IPS DF 6.9 (cell line): ENCODE measurements around the gene MAP4K5.

ENCODE experiments used
- DNase-seq: peaks from one replicate; pipeline ENCODE4 v3.0.0-alpha.2; 2013; ENCODE audit warnings: low read depth, low spot score
- H3K27ac ChIP-seq: one replicate; pipeline ENCODE4 v1.5.1; 2013; ENCODE audit warnings: low read length, control low read depth
- H3K27me3 ChIP-seq: 2 replicates; pipeline ENCODE4 v1.6.1; 2013; ENCODE audit warnings: mild to moderate bottlenecking, low read length; ENCODE audit not compliant: control insufficient read depth, insufficient read depth
- H3K36me3 ChIP-seq: 2 replicates; pipeline ENCODE4 v1.6.1; 2013; ENCODE audit warnings: low read length; ENCODE audit not compliant: control insufficient read depth, insufficient read depth
- H3K4me1 ChIP-seq: 2 replicates; pipeline ENCODE4 v1.6.1; 2013; ENCODE audit warnings: low read length; ENCODE audit not compliant: control insufficient read depth, insufficient read depth
- H3K4me3 ChIP-seq: 2 replicates; pipeline ENCODE4 v1.5.1; 2013; ENCODE audit warnings: mild to moderate bottlenecking, low read length
- H3K9me3 ChIP-seq: 2 replicates; pipeline ENCODE4 v1.6.1; 2013; ENCODE audit warnings: low read length, inconsistent platforms; ENCODE audit not compliant: control insufficient read depth, insufficient read depth
- WGBS: extraction: QIAGEN DNeasy Blood & Tissue Kit; methylation state at CpG from one replicate; pipeline ENCODE4 v1.1.7; 2013; ENCODE audit warnings: mixed read lengths, missing lambda C conversion rate; ENCODE audit not compliant: insufficient read length, insufficient coverage; 5-methylcytosine and 5-hydroxymethylcytosine counted together

The MAP4K5 gene

DNA sequence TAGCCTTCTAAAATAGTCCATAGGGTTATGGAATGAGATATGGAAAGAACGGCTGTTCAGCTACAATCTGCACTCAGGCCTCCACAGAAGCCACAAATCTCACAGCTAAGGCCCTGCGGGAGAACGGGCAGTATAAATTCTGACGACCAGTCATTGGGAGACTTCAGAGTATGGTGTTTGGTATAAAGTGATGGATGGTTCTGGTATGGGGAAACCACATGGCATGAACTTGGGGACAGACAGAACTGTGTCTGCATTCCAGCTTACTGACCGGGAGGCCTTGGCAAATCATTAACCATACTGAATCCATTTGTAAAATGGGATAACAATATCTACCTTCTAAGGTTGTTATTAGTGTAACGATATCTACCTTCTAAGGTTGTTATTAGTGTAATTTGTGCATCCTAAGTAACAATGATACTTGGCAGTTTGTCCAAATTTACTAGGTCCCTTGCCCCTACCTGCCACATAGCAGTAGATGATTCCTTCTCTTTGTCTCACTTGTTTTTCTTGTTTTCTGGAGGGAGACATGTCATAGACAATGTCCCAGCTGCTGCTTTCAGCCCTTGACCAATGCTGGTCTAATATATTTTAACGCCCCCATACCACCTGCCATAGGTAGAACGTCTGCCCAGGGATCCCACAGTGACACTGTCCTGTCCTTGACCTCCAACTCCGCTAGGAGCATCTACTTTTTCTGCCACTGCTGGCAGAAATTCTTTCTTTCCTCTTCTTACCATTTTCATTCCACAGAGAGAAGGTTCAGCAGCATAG, 142.5 kb downstream of the MAP4K5 start:
- H3K27ac ChIP-seq, result no peak overlapping the region

DNA sequence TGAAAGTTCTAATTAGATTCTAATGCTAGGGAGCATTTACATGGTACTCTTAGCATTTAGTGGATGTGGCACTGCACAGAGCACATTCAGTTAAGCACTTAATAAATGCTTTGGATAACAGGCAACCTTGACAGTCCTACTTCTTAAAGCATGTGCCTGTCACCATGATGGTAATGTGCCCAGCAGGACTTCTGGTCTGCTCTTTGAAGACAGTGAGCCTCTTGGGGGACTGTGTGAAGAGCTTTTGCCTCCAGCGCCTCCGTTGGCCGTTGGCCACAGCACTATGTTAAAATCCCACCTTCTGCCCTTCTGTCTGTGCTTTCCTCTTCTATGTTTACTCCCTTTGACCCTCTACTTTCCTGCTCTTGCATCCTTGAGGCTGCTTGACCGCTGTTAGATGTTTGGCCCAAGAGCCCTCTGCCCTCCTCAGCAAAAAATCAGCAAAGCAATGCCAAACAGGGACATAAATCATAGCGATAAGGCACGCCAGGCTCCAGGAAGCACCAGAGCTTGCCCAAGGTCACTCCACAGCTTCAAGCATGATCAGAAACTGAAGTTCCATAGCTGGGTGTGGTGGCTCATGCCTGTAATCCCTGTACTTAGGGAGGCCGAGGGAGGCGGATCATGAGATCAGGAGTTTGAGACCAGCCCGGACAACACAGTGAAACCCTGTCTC, 144.0 kb downstream of the MAP4K5 start:
- no peaks in the 10 kb centered on the region for H3K27me3 ChIP-seq
- no CpG with 5 or more reads among the region's 9 CpGs for WGBS
- H3K36me3 ChIP-seq, result no peaks in the 10 kb centered on the region
- no peak overlapping the region for H3K4me3 ChIP-seq
- no peaks in the 10 kb centered on the region for H3K4me1 ChIP-seq
- DNase-seq, result peak; percentile 5
- no peak overlapping the region for H3K27ac ChIP-seq
- no peaks in the 10 kb centered on the region for H3K9me3 ChIP-seq

More for the DNA sequence above, 142.5 kb downstream of the MAP4K5 start:
- Histone ChIP-seq H3K27me3 (no peaks in the 10 kb centered on the region), H3K9me3 (no peaks in the 10 kb centered on the region), H3K4me1 (no peaks in the 10 kb centered on the region), H3K36me3 (no peaks in the 10 kb centered on the region), H3K4me3 (no peak overlapping the region)
- no CpG with 5 or more reads among the region's 9 CpGs for WGBS
- DNase-seq, result no peak

DNA sequence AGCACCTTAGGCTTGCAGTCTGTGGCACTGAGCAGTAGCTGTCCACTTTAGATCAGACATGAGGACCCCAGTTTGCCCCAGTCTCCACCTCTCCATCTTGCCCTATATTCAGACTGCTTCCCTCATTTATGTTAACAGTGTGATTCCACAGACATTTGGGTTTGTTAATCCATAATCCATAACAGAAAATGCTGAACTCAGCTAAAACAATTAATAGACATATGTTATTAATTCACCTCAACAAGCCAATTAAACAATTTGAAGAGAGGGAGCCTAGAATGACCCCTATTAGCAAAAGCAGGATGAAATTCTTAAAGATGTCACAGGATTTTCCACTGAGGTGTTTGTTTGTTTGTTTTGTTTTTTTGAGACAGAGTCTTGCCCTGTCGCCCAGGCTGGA, 144.8 kb downstream of the MAP4K5 start:
- no peak overlapping the region for H3K4me3 ChIP-seq
- H3K27ac ChIP-seq, result no peak overlapping the region
- no peak for DNase-seq
- no CpG with 5 or more reads among the region's 1 CpG for WGBS
- H3K4me1 ChIP-seq, result no peaks in the 10 kb centered on the region
- H3K36me3 ChIP-seq, result no peaks in the 10 kb centered on the region
- no peaks in the 10 kb centered on the region for H3K9me3 ChIP-seq
- H3K27me3 ChIP-seq, result no peaks in the 10 kb centered on the region

DNA sequence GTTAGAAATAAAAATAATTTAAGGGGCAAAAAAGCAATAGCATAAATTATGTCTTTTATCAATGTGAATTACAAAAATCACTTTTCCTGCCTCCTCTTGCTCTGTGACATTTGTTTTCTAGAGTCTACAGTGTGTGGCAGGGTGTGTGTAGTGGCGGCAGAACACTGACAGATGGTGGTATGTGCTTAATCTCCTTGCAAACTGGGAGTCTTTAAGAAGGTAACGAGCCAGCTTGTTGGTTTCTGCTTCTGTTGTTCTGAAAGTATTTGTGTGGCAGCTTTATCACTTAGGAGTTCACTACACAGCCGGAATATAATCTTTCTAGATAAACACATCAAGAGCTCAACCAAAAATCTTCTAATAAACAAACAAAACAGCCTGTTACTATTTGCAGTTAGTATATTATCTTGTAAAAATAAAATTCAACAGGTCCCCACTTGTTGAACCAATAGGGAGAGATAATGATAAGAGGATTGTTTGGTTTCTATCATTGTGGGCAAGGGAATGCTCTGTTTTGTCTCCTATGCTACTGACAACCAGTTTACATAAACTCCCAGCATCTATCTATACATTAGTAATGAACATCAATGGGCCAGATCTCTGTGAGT, 148.6 kb downstream of the MAP4K5 start:
- Histone ChIP-seq H3K27me3 (no peaks in the 10 kb centered on the region), H3K9me3 (no peaks in the 10 kb centered on the region), H3K4me1 (no peaks in the 10 kb centered on the region), H3K27ac (no peak overlapping the region), H3K36me3 (no peaks in the 10 kb centered on the region), H3K4me3 (no peak overlapping the region)
- DNase-seq, result no peak
- WGBS, result no CpG with 5 or more reads among the region's 3 CpGs

DNA sequence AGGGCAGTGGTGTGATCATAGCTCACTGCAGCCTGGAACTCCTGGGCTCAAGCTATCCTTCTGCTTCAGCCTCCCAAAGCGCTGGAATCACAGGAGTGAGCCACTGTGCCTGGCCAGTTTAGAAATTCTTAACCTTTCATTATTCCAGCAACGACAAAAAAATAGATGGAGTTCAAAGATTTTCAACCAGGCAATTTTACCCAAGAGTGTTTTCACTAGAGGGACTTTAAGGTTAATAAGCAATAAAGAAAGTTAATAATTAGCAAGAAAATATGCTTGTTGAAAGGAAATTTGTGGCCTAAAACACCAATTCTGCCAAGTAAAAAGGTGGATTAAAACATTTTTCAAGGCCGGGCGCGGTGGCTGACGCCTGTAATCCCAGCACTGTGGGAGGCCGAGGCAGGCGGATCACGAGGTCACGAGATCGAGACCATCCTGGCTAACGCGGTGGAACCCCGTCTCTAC, 150.5 kb downstream of the MAP4K5 start:
- no peak overlapping the region for H3K27ac ChIP-seq
- no peaks in the 10 kb centered on the region for H3K27me3 ChIP-seq
- no peaks in the 10 kb centered on the region for H3K9me3 ChIP-seq
- no CpG with 5 or more reads among the region's 14 CpGs for WGBS
- no peak overlapping the region for H3K4me3 ChIP-seq
- H3K4me1 ChIP-seq, result no peaks in the 10 kb centered on the region
- H3K36me3 ChIP-seq, result no peaks in the 10 kb centered on the region
- DNase-seq, result no peak

DNA sequence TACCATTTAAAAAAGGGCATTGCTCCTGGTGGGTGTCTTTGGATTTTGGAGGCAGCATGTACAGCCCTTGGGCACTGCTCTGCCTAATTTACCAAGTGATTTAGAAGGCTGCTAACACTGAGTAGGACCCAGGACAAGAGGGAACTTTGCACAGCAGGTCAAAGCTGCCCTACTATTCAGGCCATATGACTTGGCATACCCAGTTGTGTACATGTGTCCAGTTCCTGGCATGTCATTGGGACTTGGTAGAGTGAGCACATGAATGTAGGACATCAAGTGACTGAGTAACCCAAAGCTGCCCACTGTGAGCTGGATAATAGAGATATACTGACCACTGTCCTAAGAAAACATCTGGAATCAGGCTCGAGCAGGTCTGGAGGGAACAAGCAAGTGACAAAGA, 151.4 kb downstream of the MAP4K5 start:
- no peak for DNase-seq
- no peak overlapping the region for H3K4me3 ChIP-seq
- H3K9me3 ChIP-seq, result no peaks in the 10 kb centered on the region
- no peaks in the 10 kb centered on the region for H3K4me1 ChIP-seq
- H3K27me3 ChIP-seq, result no peaks in the 10 kb centered on the region
- WGBS, result no CpG with 5 or more reads among the region's 1 CpG
- no peaks in the 10 kb centered on the region for H3K36me3 ChIP-seq
- H3K27ac ChIP-seq, result no peak overlapping the region

DNA sequence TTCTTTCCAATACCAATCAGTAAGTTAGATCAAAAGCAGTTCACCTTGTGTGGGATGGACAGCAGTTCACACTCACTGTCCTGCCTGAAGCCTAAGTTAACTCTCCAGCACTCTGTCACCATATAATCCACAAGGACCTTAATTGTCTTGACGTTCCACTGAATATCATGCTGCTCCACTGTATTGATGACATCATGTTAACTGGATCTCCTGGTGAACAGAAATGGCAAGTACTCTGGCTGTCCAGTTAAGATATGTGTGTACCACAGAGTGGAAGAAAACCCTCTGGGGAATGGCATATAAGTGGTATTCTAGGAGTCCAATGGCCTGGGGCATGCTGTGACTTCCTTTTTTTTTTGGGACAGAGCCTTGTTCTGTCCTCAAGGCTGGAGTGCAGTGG, 151.9 kb downstream of the MAP4K5 start:
- no peak overlapping the region for H3K27ac ChIP-seq
- DNase-seq, result no peak
- H3K4me1 ChIP-seq, result no peaks in the 10 kb centered on the region
- no peaks in the 10 kb centered on the region for H3K36me3 ChIP-seq
- H3K9me3 ChIP-seq, result no peaks in the 10 kb centered on the region
- H3K27me3 ChIP-seq, result no peaks in the 10 kb centered on the region
- no CpG with 5 or more reads among the region's 1 CpG for WGBS
- no peak overlapping the region for H3K4me3 ChIP-seq

DNA sequence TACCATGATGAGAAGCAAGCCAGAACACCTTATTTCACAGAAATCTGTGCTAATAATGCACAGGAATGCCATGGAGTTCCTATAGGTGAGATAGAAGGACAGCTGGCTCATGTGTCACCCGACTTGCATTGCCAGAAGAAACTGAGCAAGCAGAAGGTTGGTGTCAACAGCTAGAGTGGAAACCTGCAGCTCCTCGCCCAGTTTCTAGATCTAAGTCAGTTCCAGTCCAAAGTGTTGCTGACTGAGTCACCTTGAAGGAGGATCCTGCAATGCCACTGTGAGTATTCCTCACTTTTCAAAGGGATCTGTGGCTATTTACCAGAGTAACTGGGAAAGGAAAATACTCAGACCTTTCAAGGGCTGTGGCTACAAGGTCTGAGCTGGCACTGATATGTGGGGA, 152.8 kb downstream of the MAP4K5 start:
- Histone ChIP-seq H3K4me1 (no peaks in the 10 kb centered on the region), H3K36me3 (no peaks in the 10 kb centered on the region), H3K27me3 (no peaks in the 10 kb centered on the region), H3K4me3 (no peak overlapping the region), H3K27ac (no peak overlapping the region), H3K9me3 (no peaks in the 10 kb centered on the region)
- no CpG with 5 or more reads among the region's 2 CpGs for WGBS
- no peak for DNase-seq

DNA sequence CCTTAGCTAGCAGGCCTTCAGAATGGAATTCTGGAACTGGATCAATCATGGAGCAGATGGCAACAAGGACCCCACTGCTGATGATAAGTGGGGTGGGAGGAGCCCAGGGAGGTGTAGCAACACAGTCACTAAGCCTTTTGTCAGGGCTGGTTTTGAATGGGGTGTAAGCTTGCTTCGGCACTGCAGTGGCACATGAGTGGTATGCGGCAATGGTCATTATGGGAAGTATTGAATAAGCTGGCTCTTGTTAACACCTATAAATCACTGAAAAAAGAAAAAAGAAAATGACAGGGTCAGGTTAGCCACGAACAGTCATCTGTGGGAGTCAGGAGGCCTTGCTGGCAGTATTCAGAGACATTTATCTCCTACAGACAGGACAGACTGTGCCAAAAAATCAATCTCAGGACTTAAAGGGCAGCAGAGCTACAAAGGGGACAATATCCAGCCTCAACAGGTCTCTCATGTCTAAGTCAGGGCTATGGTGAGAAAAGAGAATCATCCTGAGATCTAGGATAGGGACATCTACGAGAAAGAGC, 154.8 kb downstream of the MAP4K5 start:
- no peaks in the 10 kb centered on the region for H3K4me1 ChIP-seq
- no peaks in the 10 kb centered on the region for H3K36me3 ChIP-seq
- H3K27me3 ChIP-seq, result no peaks in the 10 kb centered on the region
- no CpG with 5 or more reads among the region's 4 CpGs for WGBS
- no peak overlapping the region for H3K27ac ChIP-seq
- DNase-seq, result no peak
- no peak overlapping the region for H3K4me3 ChIP-seq
- H3K9me3 ChIP-seq, result no peaks in the 10 kb centered on the region

DNA sequence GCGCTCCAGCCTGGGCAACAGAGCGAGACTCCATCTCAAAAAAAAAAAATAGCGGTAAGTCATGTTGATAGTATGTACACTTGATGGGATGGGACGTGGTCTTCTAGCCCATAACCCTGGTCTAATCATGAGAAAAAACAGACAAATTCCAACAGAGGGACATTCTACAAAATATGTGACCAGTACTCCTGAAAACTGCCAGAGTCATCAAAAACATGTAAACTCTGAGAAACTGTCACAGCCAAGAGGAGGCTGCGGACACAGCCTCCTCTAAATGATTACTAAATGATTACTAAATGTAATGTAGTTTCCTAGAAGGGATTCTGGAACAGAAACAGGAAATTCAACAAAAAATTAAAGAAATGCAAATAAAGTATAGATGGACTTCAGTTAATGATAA, 156.6 kb downstream of the MAP4K5 start:
- H3K4me1 ChIP-seq, result no peaks in the 10 kb centered on the region
- no peak for DNase-seq
- no CpG with 5 or more reads among the region's 5 CpGs for WGBS
- no peak overlapping the region for H3K27ac ChIP-seq
- no peaks in the 10 kb centered on the region for H3K27me3 ChIP-seq
- no peak overlapping the region for H3K4me3 ChIP-seq
- no peaks in the 10 kb centered on the region for H3K36me3 ChIP-seq
- H3K9me3 ChIP-seq, result no peaks in the 10 kb centered on the region
